K562 (cell line): ENCODE measurements around the gene GATAD1. TPM values are rescaled to one million over a fixed set of nuclear protein-coding genes. Genes with fewer than 3 reads are reported as not detected.
"Not testable (repeated sequence)": the region's sequence is repeated elsewhere in the genome, so short reads cannot be mapped to it uniquely, and the experiment has no call there.

Experiments
- ATAC-seq: fragments of 200-7000 bp; cut with Tn5 transposase; 3 replicates; pipeline ENCODE4 v1.9.1; 2020; ENCODE audit warnings: moderate library complexity
- BruUV-seq: library from RNA; stranded (reverse); fragments of 400-500 nt; replicated peaks from 2 replicates; lab custom pipeline; 2021; lab: Mats Ljungman, UMichigan
- CTCF ChIA-PET: fragments of 300-600 bp; formaldehyde crosslinking; extraction: SDS; loops from one replicate; lab custom pipeline; 2021; ENCODE audit warnings: low intra/inter-chr PET ratio; lab: Yijun Ruan, JAX
- POLR2A ChIA-PET: fragments of 300-600, 350-650 bp; sonication (Branson Sonifier 250); formaldehyde crosslinking; extraction: SDS; loops from one replicate; lab custom pipeline; 2021; ENCODE audit warnings: antibody characterized with exemption, inconsistent platforms; lab: Yijun Ruan, JAX
- DNase-seq, 4 experiments: peaks; one replicate each; pipeline versions ENCODE4 v3.0.0 to v3.0.0-alpha.2; 2011 to 2018; ENCODE audit warnings: low spot score in 3 of 4, mixed read lengths in 3 of 4; ENCODE audit errors: extremely low read depth in 1 of 4
- FAIRE-seq: peaks from 2 replicates; lab custom pipeline; 2011; peaks lifted over from hg19 to GRCh38; lab: Jason Lieb, UNC
- H2AFZ ChIP-seq: 2 replicates; pipeline ENCODE4 v1.6.0; 2011; ENCODE audit warnings: low read depth, low read length, control low read depth, inconsistent platforms
- H3K27ac ChIP-seq: fragments of 200-600 bp; 3 replicates; pipeline ENCODE4 v1.8.0; 2011; ENCODE audit warnings: low read depth, mild to moderate bottlenecking, control low read depth, inconsistent platforms, low read length, moderate library complexity, mixed read lengths; ENCODE audit errors: extremely low read depth
- H3K27me3 ChIP-seq, 2 experiments: fragments of 300-600 bp in 1 of 2; 2 replicates in 1 of 2; 3 replicates in 1 of 2; pipeline versions ENCODE4 v1.6.0 to v1.8.0; 2011; ENCODE audit warnings: inconsistent platforms in 2 of 2, low read length in 2 of 2, mild to moderate bottlenecking in 1 of 2, mixed read lengths in 1 of 2, moderate library complexity in 1 of 2; ENCODE audit not compliant: control insufficient read depth in 2 of 2, insufficient read depth in 2 of 2
- H3K36me3 ChIP-seq: fragments of 300-600 bp; 3 replicates; pipeline ENCODE4 v1.8.0; 2011; ENCODE audit warnings: mild to moderate bottlenecking, low read length, inconsistent platforms; ENCODE audit not compliant: control insufficient read depth, insufficient read depth
- H3K4me1 ChIP-seq, 2 experiments: fragments of 200-600 bp in 1 of 2; replicated peaks in 1 of 2; 2 replicates in 1 of 2; 3 replicates in 1 of 2; pipeline versions ENCODE4 v1.5.1 to v1.8.0; 2011; ENCODE audit warnings: inconsistent platforms in 2 of 2, low read length in 2 of 2, mild to moderate bottlenecking in 1 of 2, mixed read lengths in 1 of 2, moderate library complexity in 1 of 2; ENCODE audit not compliant: control insufficient read depth in 2 of 2, insufficient read depth in 2 of 2
- H3K4me2 ChIP-seq: 2 replicates; pipeline ENCODE4 v1.6.1; 2011; ENCODE audit warnings: low read length, control low read depth, inconsistent platforms, mixed read lengths; ENCODE audit not compliant: insufficient read depth
- H3K4me3 ChIP-seq: fragments of 200-600 bp; sonication (generic), shearing (Covaris generic); 2 replicates; pipeline ENCODE4 v1.5.1; 2016; ENCODE audit warnings: control low read depth, inconsistent platforms
- H3K79me2 ChIP-seq: fragments of 200-600 bp; 3 replicates; pipeline ENCODE4 v1.8.0; 2011; ENCODE audit warnings: low read length, inconsistent platforms; ENCODE audit not compliant: control insufficient read depth, insufficient read depth
- H3K9ac ChIP-seq, 2 experiments: 2 replicates each; pipeline versions ENCODE4 v1.6.0 to v1.6.1; 2011; ENCODE audit warnings: low read depth in 2 of 2, low read length in 2 of 2, control low read depth in 1 of 2, inconsistent platforms in 1 of 2, mild to moderate bottlenecking in 1 of 2, mixed read lengths in 1 of 2; ENCODE audit not compliant: insufficient read depth in 1 of 2
- H3K9me1 ChIP-seq: one replicate; pipeline ENCODE4 v1.6.0; 2011; ENCODE audit warnings: inconsistent platforms, mild to moderate bottlenecking, low read length, moderate library complexity; ENCODE audit not compliant: control insufficient read depth, insufficient read depth
- H3K9me3 ChIP-seq: replicated peaks from 2 replicates; pipeline ENCODE4 v1.5.1; 2011; ENCODE audit warnings: low read depth, low read length, inconsistent platforms; ENCODE audit not compliant: control insufficient read depth, insufficient read depth
- H4K20me1 ChIP-seq: replicated peaks from 2 replicates; pipeline ENCODE4 v1.6.1; 2011; ENCODE audit warnings: low read length, inconsistent platforms, mixed read lengths; ENCODE audit not compliant: control insufficient read depth, insufficient read depth
- CBX3 ChIP-seq, 2 experiments: IDR thresholded peaks; 1 replicate in 1 of 2; 2 replicates in 1 of 2; pipeline ENCODE4 v1.6.1; 2012; ENCODE audit warnings: inconsistent platforms in 2 of 2, low read length in 2 of 2, borderline replicate concordance in 1 of 2, control low read depth in 1 of 2
- CBX5 ChIP-seq: IDR thresholded peaks from 2 replicates; pipeline ENCODE4 v1.6.1; 2014; ENCODE audit warnings: low read depth, borderline replicate concordance
- TRIM28 ChIP-seq: fragments of 450-650 bp; IDR thresholded peaks from 2 replicates; pipeline ENCODE4 v1.6.1; 2017
- WGBS: fragments of 100-300 bp; shearing (Covaris generic); methylation state at CpG from one replicate; pipeline ENCODE4 v1.1.6; 2016; ENCODE audit warnings: low coverage, mixed read lengths; ENCODE audit not compliant: insufficient coverage; ENCODE audit errors: missing lambda C conversion rate; 5-methylcytosine and 5-hydroxymethylcytosine counted together
- in situ Hi-C: fragments of 300-500 bp; cut with MboI; formaldehyde crosslinking; loops from 4 replicates; pipeline ENCODE4 v1.15.0; 2018; ENCODE audit warnings: inconsistent platforms, mixed read lengths
- intact Hi-C: fragments of 100-400 bp; cut with micrococcal nuclease; formaldehyde crosslinking; loops from 2 replicates; pipeline ENCODE4 v1.14.2; 2022
- polyA plus RNA-seq, 8 experiments: library from polyadenylated mRNA; depleted of rRNA in 4 of 8; stranded (reverse) in 5 of 8; unstranded in 3 of 8; fragments of >200 nt; fragmentation: Nextera tagmentation in 2 of 8; fragmentation: Illumina TruSeq in 1 of 8; extraction: Ambion mirVana in 2 of 8; extraction: Trizol in 1 of 8; gene quantifications; 2 replicates each; pipeline versions ENCODE4 v1.2.1 to v1.2.3, GENCODE V29; 2011 to 2014; ENCODE audit warnings: inconsistent platforms in 1 of 8, missing spikeins in 1 of 8
- total RNA-seq, 7 experiments: library from RNA; depleted of rRNA in 6 of 7; stranded (reverse); fragments of >200 nt in 6 of 7; fragmentation: Illumina TruSeq in 2 of 7; extraction: Trizol in 2 of 7; gene quantifications; 2 replicates each; pipeline versions ENCODE4 v1.2.1 to v1.2.3, GENCODE V29; 2011 to 2021; ENCODE audit warnings: low replicate concordance in 1 of 7

The GATAD1 gene
- total and polyA plus RNA-seq, 9 of the 15 experiments (the other 6 are each of a cell fraction or from before 2014, with no cell fraction given), result 9.3 to 67.7 (median 34.3) TPM

- H2AFZ ChIP-seq, FAIRE-seq, H3K4me3 ChIP-seq, ATAC-seq, DNase-seq, CTCF ChIA-PET, H3K9me1 ChIP-seq, H3K4me1 ChIP-seq, H3K27ac ChIP-seq, H3K36me3 ChIP-seq, H3K9ac ChIP-seq, H3K27me3 ChIP-seq, H4K20me1 ChIP-seq, H3K4me2 ChIP-seq, intact Hi-C loops, BruUV-seq, H3K9me3 ChIP-seq, in situ Hi-C loops, POLR2A ChIA-PET, H3K79me2 ChIP-seq: not testable (repeated sequence)
- 68% methylated on average over 8 of the region's 9 CpGs for WGBS
- TF ChIP-seq CBX3 (IDR thresholded peaks at IDR 0.05; ENCODE audit: borderline replicate concordance in 1 of 2, low read length in 2 of 2) (peak in 1 of 2 experiments; percentile 55; a peak in 1 of 3 replicates), CBX5 (peak; percentile 92), TRIM28 (0 out of 2 replicates have a peak, but pooled peaks have one; percentile 49)
Observed at GRCh38 chr7:92468589-92468988, 21.3 kb downstream of the GATAD1 start.

- DNase-seq, H3K27me3 ChIP-seq, CTCF ChIA-PET, H3K79me2 ChIP-seq, H3K4me3 ChIP-seq, POLR2A ChIA-PET, H4K20me1 ChIP-seq, FAIRE-seq, H3K36me3 ChIP-seq, H3K4me2 ChIP-seq, BruUV-seq, H3K4me1 ChIP-seq, intact Hi-C loops, H3K9me3 ChIP-seq, H3K27ac ChIP-seq, H3K9me1 ChIP-seq, H2AFZ ChIP-seq, H3K9ac ChIP-seq, in situ Hi-C loops, ATAC-seq: not testable (repeated sequence)
- 31% methylated on average over 10 of the region's 10 CpGs for WGBS
Observed at GRCh38 chr7:92473989-92474388, 26.7 kb downstream of the GATAD1 start.

GRCh38 chr7:92475261-92475770, 28.0 kb downstream of the GATAD1 start:
- H3K9me3 ChIP-seq, in situ Hi-C loops, intact Hi-C loops, H4K20me1 ChIP-seq, H3K4me3 ChIP-seq, DNase-seq, H3K4me1 ChIP-seq, H2AFZ ChIP-seq, H3K9ac ChIP-seq, BruUV-seq, H3K27me3 ChIP-seq, CTCF ChIA-PET, H3K27ac ChIP-seq, FAIRE-seq, H3K4me2 ChIP-seq, H3K9me1 ChIP-seq, H3K36me3 ChIP-seq, ATAC-seq, H3K79me2 ChIP-seq: not testable (repeated sequence)
- POLR2A ChIA-PET, result interaction anchor here (0.7 to 0.8 kb wide), 2 partner anchors 16 to 18 kb away, joined by 3 read pairs; no protein-coding TSS in a partner anchor
- 31% methylated on average over 12 of the region's 12 CpGs for WGBS
